DND-41 (cell line): ENCODE results near the gene NFIA.

Source experiments
- ATAC-seq: fragments of 200-7000 bp; cut with Tn5 transposase; 3 replicates; pipeline ENCODE4 v1.9.1; 2021; ENCODE audit warnings: low read depth; ENCODE audit not compliant: insufficient read depth
- DNase-seq: peaks from one replicate; pipeline ENCODE4 v3.0.0-alpha.2; 2020
- H2AFZ ChIP-seq: 2 replicates; pipeline ENCODE4 v1.6.0; 2012; ENCODE audit warnings: low read depth, low read length
- H3K27ac ChIP-seq: 2 replicates; pipeline ENCODE4 v1.5.1; 2012; ENCODE audit warnings: low read length, inconsistent platforms
- H3K27me3 ChIP-seq: fragments of 200-600 bp; sonication (generic); 2 replicates; pipeline ENCODE4 v1.6.0; 2012; ENCODE audit warnings: low read length, mild to moderate bottlenecking, inconsistent platforms; ENCODE audit not compliant: insufficient read depth, poor library complexity
- H3K36me3 ChIP-seq: 2 replicates; pipeline ENCODE4 v1.5.1; 2012; ENCODE audit warnings: low read length, inconsistent platforms; ENCODE audit not compliant: insufficient read depth
- H3K4me1 ChIP-seq: 2 replicates; pipeline ENCODE4 v1.5.1; 2012; ENCODE audit warnings: mild to moderate bottlenecking, low read length; ENCODE audit not compliant: insufficient read depth
- H3K4me2 ChIP-seq: 2 replicates; pipeline ENCODE4 v1.6.0; 2012; ENCODE audit warnings: mild to moderate bottlenecking, moderate library complexity, low read length, inconsistent platforms; ENCODE audit not compliant: insufficient read depth
- H3K4me3 ChIP-seq, 2 experiments: fragments of 200-600 bp in 1 of 2; shearing (Covaris generic) in 1 of 2; 2 replicates each; pipeline ENCODE4 v1.5.1; 2012 to 2016; ENCODE audit warnings: inconsistent platforms in 2 of 2, low read length in 2 of 2, mild to moderate bottlenecking in 2 of 2, low read depth in 1 of 2, moderate library complexity in 1 of 2
- H3K79me2 ChIP-seq: 2 replicates; pipeline ENCODE4 v1.6.0; 2012; ENCODE audit warnings: low read length, inconsistent platforms; ENCODE audit not compliant: insufficient read depth
- H3K9ac ChIP-seq: 2 replicates; pipeline ENCODE4 v1.6.0; 2012; ENCODE audit warnings: low read depth, mild to moderate bottlenecking, inconsistent platforms, low read length, moderate library complexity
- H3K9me3 ChIP-seq: 2 replicates; pipeline ENCODE4 v1.5.1; 2012; ENCODE audit warnings: low read length, moderate library complexity, mild to moderate bottlenecking, inconsistent platforms; ENCODE audit not compliant: insufficient read depth, severe bottlenecking
- H4K20me1 ChIP-seq: 2 replicates; pipeline ENCODE4 v1.6.0; 2012; ENCODE audit warnings: low read length; ENCODE audit not compliant: insufficient read depth
- EZH2 ChIP-seq: IDR thresholded peaks from 3 replicates; pipeline ENCODE4 v1.6.1; 2012; ENCODE audit warnings: borderline replicate concordance, low read depth, mild to moderate bottlenecking, moderate library complexity, low read length, inconsistent platforms; ENCODE audit not compliant: severe bottlenecking
- TF ChIP-seq, protein P1 (sequence below): IDR thresholded peaks from 2 replicates; pipeline ENCODE4 v1.5.1; 2012; ENCODE audit warnings: borderline replicate concordance, low read length, moderate library complexity, mild to moderate bottlenecking; ENCODE audit not compliant: poor library complexity, severe bottlenecking; ENCODE audit errors: extremely low read depth

The NFIA gene

DNA sequence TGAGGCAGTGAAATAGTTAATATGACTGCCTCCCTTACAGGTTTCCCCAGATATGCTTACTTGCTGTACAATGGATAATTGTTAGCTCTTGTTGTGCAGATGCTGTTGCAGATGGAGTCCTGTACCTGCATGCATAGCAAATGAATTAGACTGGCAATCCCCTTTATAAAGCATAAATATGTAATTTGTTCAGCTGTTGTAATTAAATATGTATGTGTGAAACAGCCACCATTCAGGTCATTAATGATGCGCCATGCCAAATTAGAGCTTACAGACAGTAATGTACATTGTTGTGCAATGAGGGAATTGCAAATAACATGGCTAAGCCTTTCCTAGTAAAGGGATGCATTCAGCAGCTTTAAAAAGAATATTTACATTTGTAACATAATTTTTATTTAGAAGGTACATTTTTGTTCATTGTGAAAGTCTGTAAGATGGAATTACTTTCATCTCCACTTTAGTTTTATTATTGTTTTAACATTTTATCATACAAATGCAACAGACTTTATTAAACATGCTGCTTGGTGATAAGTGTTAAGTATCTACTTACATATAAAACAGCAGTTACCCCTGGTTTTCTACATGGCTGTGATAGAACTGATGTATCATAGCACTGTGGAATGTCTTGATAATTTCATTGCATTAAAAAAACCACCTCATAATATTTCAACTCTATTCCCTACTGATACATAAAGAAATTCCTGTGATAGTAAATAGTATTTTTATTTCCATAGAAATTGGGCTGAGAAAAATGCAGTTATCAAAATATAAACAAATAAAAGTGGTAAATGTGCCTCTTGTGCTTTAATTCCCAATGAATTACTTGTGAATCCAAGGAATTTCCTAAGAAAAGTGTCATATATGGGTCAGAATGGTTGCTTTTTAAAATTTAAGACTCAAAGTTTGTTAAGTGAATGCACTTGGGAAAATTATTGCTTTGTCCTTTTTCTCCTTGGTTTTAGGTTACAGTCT lies 99.0 kb downstream of the NFIA start:
- H2AFZ ChIP-seq, result no peak overlapping the region
- H3K4me3 ChIP-seq, result no peak overlapping the region
- H4K20me1 ChIP-seq, result no peaks in the 10 kb centered on the region
- ATAC-seq, result no peak
- H3K27ac ChIP-seq, result no peak overlapping the region
- H3K79me2 ChIP-seq, result no peaks in the 10 kb centered on the region
- H3K27me3 ChIP-seq, result no peaks in the 10 kb centered on the region
- H3K9ac ChIP-seq, result no peak overlapping the region
- no peaks in the 10 kb centered on the region for H3K36me3 ChIP-seq
- H3K4me1 ChIP-seq, result no peaks in the 10 kb centered on the region
- no peak for TF ChIP-seq EZH2
- TF ChIP-seq, protein P1, sequence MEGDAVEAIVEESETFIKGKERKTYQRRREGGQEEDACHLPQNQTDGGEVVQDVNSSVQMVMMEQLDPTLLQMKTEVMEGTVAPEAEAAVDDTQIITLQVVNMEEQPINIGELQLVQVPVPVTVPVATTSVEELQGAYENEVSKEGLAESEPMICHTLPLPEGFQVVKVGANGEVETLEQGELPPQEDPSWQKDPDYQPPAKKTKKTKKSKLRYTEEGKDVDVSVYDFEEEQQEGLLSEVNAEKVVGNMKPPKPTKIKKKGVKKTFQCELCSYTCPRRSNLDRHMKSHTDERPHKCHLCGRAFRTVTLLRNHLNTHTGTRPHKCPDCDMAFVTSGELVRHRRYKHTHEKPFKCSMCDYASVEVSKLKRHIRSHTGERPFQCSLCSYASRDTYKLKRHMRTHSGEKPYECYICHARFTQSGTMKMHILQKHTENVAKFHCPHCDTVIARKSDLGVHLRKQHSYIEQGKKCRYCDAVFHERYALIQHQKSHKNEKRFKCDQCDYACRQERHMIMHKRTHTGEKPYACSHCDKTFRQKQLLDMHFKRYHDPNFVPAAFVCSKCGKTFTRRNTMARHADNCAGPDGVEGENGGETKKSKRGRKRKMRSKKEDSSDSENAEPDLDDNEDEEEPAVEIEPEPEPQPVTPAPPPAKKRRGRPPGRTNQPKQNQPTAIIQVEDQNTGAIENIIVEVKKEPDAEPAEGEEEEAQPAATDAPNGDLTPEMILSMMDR, result no peak
- DNase-seq, result no peak
- H3K4me2 ChIP-seq, result no peak overlapping the region
- no peaks in the 10 kb centered on the region for H3K9me3 ChIP-seq

DNA sequence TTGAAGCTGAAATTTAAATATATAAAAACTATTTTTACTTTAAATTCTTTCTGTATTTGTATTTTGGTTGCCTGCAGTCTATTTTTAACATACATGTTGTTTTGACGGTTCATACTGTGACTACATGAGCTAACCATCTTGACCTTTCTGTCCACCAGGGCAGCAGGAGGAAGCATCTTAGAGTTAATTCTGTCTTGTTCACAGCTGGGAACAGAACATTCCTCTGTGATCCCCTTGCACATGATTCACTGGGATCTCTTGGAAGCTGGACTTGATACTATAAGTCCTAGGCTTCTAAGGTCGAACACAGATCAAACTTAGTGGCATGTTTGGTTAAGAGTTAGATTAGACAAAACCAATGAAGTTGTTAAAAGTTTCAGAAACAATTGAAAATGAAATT lies 99.7 kb downstream of the NFIA start:
- TF ChIP-seq, protein P1, result no peak
- no peak for TF ChIP-seq EZH2
- Histone ChIP-seq H3K36me3 (no peaks in the 10 kb centered on the region), H2AFZ (no peak overlapping the region), H3K27ac (no peak overlapping the region), H3K27me3 (no peaks in the 10 kb centered on the region), H4K20me1 (no peaks in the 10 kb centered on the region), H3K79me2 (no peaks in the 10 kb centered on the region), H3K4me3 (no peak overlapping the region), H3K4me2 (no peak overlapping the region), H3K9me3 (no peaks in the 10 kb centered on the region), H3K9ac (no peak overlapping the region), H3K4me1 (no peaks in the 10 kb centered on the region)
- no peak for DNase-seq
- no peak for ATAC-seq

DNA sequence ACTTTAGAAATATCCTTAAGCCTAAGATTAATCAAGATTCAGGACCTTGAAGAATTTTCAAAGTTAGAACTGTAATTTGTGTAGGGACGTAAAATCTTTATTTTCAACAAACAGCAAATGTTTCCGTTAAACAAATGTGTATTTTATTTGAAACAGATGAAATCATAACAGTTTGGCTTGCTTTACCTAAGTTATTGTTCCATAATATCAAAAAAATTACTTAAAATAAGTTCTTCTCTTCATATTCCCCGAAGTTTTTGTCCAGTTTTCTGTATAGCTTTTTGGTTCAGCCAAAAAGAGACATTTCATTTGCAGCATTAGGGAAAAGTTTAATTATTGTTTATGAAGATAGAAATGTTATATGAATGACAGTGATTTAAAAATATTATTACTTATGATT lies 100.1 kb downstream of the NFIA start:
- Histone ChIP-seq H3K9me3 (no peaks in the 10 kb centered on the region), H3K79me2 (no peaks in the 10 kb centered on the region), H2AFZ (no peak overlapping the region), H3K9ac (no peak overlapping the region), H3K36me3 (no peaks in the 10 kb centered on the region), H3K4me3 (no peak overlapping the region), H3K27ac (no peak overlapping the region), H4K20me1 (no peaks in the 10 kb centered on the region), H3K27me3 (no peaks in the 10 kb centered on the region), H3K4me2 (no peak overlapping the region), H3K4me1 (no peaks in the 10 kb centered on the region)
- DNase-seq (no peak), ATAC-seq (no peak)
- TF ChIP-seq EZH2, result no peak
- TF ChIP-seq, protein P1, result no peak
